Smooth muscle cell (in vitro differentiated cells): Measurements from ENCODE around the gene MYBPHL. TPM values are rescaled to one million over a fixed set of nuclear protein-coding genes. Genes with fewer than 3 reads are reported as not detected.

Source experiments
- DNase-seq: peaks from one replicate; lab custom pipeline; 2025; ENCODE audit not compliant: unreplicated experiment; lab: John Stamatoyannopoulos, UW
- H2AFZ ChIP-seq: fragments of 200-600 bp; sonication (generic); 2 replicates; pipeline ENCODE4 v1.6.0; 2016; ENCODE audit warnings: antibody characterized with exemption, low read depth, mild to moderate bottlenecking
- H3F3A ChIP-seq: fragments of 200-600 bp; sonication (generic); 2 replicates; pipeline ENCODE4 v1.6.0; 2017; ENCODE audit warnings: antibody characterized with exemption, low read depth
- H3K27ac ChIP-seq: fragments of 200-600 bp; sonication (generic); 2 replicates; pipeline ENCODE4 v1.5.1; 2016; ENCODE audit warnings: low read depth, mild to moderate bottlenecking
- H3K27me3 ChIP-seq: fragments of 200-600 bp; sonication (generic); 2 replicates; pipeline ENCODE4 v1.6.1; 2016; ENCODE audit warnings: low read depth, mild to moderate bottlenecking
- H3K36me3 ChIP-seq: fragments of 200-600 bp; sonication (generic); 2 replicates; pipeline ENCODE4 v1.5.1; 2016; ENCODE audit warnings: low read depth
- H3K4me1 ChIP-seq: fragments of 200-600 bp; sonication (generic); 2 replicates; pipeline ENCODE4 v1.5.1; 2016; ENCODE audit warnings: low read depth
- H3K4me2 ChIP-seq: fragments of 200-600 bp; sonication (generic); 2 replicates; pipeline ENCODE4 v1.6.0; 2016; ENCODE audit warnings: mild to moderate bottlenecking
- H3K4me3 ChIP-seq: fragments of 200-600 bp; sonication (generic); 2 replicates; pipeline ENCODE4 v1.5.1; 2016; ENCODE audit warnings: mild to moderate bottlenecking
- H3K79me2 ChIP-seq: fragments of 200-600 bp; sonication (generic); 2 replicates; pipeline ENCODE4 v1.6.0; 2016; ENCODE audit warnings: low read depth, mild to moderate bottlenecking
- H3K9ac ChIP-seq: fragments of 200-600 bp; sonication (generic); 2 replicates; pipeline ENCODE4 v1.6.0; 2016; ENCODE audit warnings: low read depth
- H3K9me3 ChIP-seq: fragments of 200-600 bp; sonication (generic); replicated peaks from 2 replicates; pipeline ENCODE4 v1.5.1; 2016; ENCODE audit warnings: low read depth
- H4K20me1 ChIP-seq: fragments of 200-600 bp; sonication (generic); 2 replicates; pipeline ENCODE4 v1.6.0; 2016; ENCODE audit warnings: low read depth
- WGBS: methylation state at CpG from one replicate; pipeline ENCODE4 v1.1.7; 2016; ENCODE audit warnings: low lambda C conversion rate; 5-methylcytosine and 5-hydroxymethylcytosine counted together
- polyA plus RNA-seq: library from polyadenylated mRNA; unstranded; fragments of >200 nt; fragmentation: Nextera tagmentation; extraction: Ambion mirVana; gene quantifications from 2 replicates; pipeline ENCODE4 v1.2.1, GENCODE V29; 2016
- total RNA-seq: library from RNA; depleted of rRNA; stranded (reverse); fragments of >200 nt; gene quantifications from 2 replicates; pipeline ENCODE4 v1.2.3, GENCODE V29; 2014
- TF ChIP-seq, protein P1 (sequence below): fragments of 200-600 bp; sonication (generic); IDR thresholded peaks from 2 replicates; pipeline ENCODE4 v1.5.1; 2017; ENCODE audit warnings: borderline replicate concordance, mild to moderate bottlenecking, antibody characterized with exemption; ENCODE audit not compliant: insufficient read depth, poor library complexity, severe bottlenecking

MYBPHL gene
- not detected in 2 replicates for total RNA-seq
- not detected in 2 replicates for polyA plus RNA-seq

DNA sequence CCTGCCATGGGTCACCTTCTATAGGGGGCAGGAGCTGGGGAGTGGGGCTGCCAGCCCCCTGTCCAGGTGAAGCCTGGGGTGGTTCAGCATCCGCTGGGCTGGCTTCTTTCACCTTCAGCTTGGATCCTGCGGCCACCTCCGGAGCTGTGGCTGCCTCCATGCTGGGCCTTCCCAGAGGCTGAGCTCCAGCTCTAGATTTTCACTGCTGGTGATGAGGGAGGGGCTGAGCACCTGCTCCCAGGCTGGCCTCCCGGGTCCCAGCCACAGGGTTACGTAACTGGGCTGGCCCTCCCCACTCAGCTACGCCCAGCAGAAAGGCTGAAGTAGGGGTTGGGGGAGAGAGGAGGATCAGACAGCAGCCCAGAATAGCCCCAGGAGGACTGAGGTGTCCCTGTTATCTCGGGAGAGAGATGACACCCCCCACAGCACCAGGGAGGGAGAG is at the start of gene MYBPHL:
MYBPHL (minus strand) TSS at position 180 of the 442 bp plus-strand sequence; CDS start at position 160, 20 bp downstream.
- peak within 1 kb of the TSS; percentile 12 for H3K4me2 ChIP-seq
- TF ChIP-seq, protein P1, sequence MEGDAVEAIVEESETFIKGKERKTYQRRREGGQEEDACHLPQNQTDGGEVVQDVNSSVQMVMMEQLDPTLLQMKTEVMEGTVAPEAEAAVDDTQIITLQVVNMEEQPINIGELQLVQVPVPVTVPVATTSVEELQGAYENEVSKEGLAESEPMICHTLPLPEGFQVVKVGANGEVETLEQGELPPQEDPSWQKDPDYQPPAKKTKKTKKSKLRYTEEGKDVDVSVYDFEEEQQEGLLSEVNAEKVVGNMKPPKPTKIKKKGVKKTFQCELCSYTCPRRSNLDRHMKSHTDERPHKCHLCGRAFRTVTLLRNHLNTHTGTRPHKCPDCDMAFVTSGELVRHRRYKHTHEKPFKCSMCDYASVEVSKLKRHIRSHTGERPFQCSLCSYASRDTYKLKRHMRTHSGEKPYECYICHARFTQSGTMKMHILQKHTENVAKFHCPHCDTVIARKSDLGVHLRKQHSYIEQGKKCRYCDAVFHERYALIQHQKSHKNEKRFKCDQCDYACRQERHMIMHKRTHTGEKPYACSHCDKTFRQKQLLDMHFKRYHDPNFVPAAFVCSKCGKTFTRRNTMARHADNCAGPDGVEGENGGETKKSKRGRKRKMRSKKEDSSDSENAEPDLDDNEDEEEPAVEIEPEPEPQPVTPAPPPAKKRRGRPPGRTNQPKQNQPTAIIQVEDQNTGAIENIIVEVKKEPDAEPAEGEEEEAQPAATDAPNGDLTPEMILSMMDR, result no peak
- H3K9ac ChIP-seq, result no peak within 1 kb of the TSS

GRCh38 chr1:109356505-109356904 is 49.7 kb upstream of the MYBPHL start:
- DNase-seq, result no peak
- Histone ChIP-seq H3K9ac (no peak overlapping the region), H3K36me3 (no peaks in the 10 kb centered on the region), H3K79me2 (no peaks in the 10 kb centered on the region), H3K4me1 (peaks cover 4% of the 10 kb centered on the region), H3K4me3 (no peak overlapping the region), H3K4me2 (peak overlapping the region; percentile 1), H3K27me3 (no peaks in the 10 kb centered on the region), H4K20me1 (no peaks in the 10 kb centered on the region), H3K9me3 (no peaks in the 10 kb centered on the region), H3F3A (peaks cover 7% of the 10 kb centered on the region), H3K27ac (no peak overlapping the region), H2AFZ (no peak overlapping the region)
- 39% methylated on average over 1 of the region's 1 CpG for WGBS
- TF ChIP-seq, protein P1, result no peak

More for the DNA sequence above, at the start of gene MYBPHL:
- H2AFZ ChIP-seq, result no peak within 1 kb of the TSS
- DNase-seq, result no peak
- no peaks in the 10 kb centered on the region for H3K79me2 ChIP-seq
- H3K9me3 ChIP-seq, result no peaks in the 10 kb centered on the region
- H3F3A ChIP-seq, result no peaks in the 10 kb centered on the region
- WGBS, result 83% methylated on average over 7 of the region's 7 CpGs
- H3K27ac ChIP-seq, result no peak within 1 kb of the TSS
- peaks cover 23% of the 10 kb centered on the region for H3K4me1 ChIP-seq
- no peaks in the 10 kb centered on the region for H3K36me3 ChIP-seq
- no peak within 1 kb of the TSS for H3K4me3 ChIP-seq
- H3K27me3 ChIP-seq, result no peaks in the 10 kb centered on the region
- no peaks in the 10 kb centered on the region for H4K20me1 ChIP-seq

- H3K36me3 ChIP-seq, result no peaks in the 10 kb centered on the region
- no peaks in the 10 kb centered on the region for H3K79me2 ChIP-seq
- no peak overlapping the region for H3K4me2 ChIP-seq
- peaks cover 5% of the 10 kb centered on the region for H3K4me1 ChIP-seq
- H4K20me1 ChIP-seq, result no peaks in the 10 kb centered on the region
- no peak overlapping the region for H3K27ac ChIP-seq
- TF ChIP-seq, protein P1, result no peak
- 96% methylated on average over 3 of the region's 3 CpGs for WGBS
- H3F3A ChIP-seq, result peaks cover 7% of the 10 kb centered on the region
- no peaks in the 10 kb centered on the region for H3K9me3 ChIP-seq
- no peak for DNase-seq
- H3K27me3 ChIP-seq, result no peaks in the 10 kb centered on the region
- H3K4me3 ChIP-seq, result no peak overlapping the region
- no peak overlapping the region for H3K9ac ChIP-seq
- H2AFZ ChIP-seq, result no peak overlapping the region
These were observed 48.1 kb upstream of the MYBPHL start for GRCh38 chr1:109354929-109355328.

DNA sequence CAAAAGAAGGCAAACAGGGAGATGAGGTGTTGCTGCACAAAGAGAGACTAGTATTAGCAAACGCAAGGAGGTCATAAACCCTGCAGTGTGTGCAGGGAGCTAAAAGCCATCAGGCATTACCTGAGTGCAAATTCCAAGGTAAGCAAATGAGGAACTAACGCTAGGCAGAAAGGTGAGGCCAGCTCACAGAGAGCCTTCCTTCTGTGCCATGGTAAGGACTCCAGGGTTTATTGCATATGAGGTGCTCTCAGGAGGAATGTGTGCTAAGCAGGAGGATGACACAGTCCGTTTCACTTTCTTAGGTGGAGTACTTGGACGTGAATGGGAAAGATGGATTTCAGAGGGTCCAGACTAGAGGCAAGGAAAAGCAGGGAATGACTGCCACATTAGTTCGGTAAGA is 44.6 kb upstream of the MYBPHL start:
- no peaks in the 10 kb centered on the region for H4K20me1 ChIP-seq
- H3K4me1 ChIP-seq, result peaks cover 9% of the 10 kb centered on the region
- H3F3A ChIP-seq, result peaks cover under 1% of the 10 kb centered on the region
- H3K4me2 ChIP-seq, result no peak overlapping the region
- H3K9ac ChIP-seq, result no peak overlapping the region
- H3K36me3 ChIP-seq, result no peaks in the 10 kb centered on the region
- TF ChIP-seq, protein P1, result no peak
- no peaks in the 10 kb centered on the region for H3K27me3 ChIP-seq
- H3K79me2 ChIP-seq, result no peaks in the 10 kb centered on the region
- no peak overlapping the region for H3K4me3 ChIP-seq
- 94% methylated on average over 5 of the region's 5 CpGs for WGBS
- H3K27ac ChIP-seq, result no peak overlapping the region
- H2AFZ ChIP-seq, result no peak overlapping the region
- no peaks in the 10 kb centered on the region for H3K9me3 ChIP-seq
- DNase-seq, result no peak
